Retinal pigment epithelial cell (primary cell): ENCODE data around the gene NECTIN1.

ENCODE experiments used
- DNase-seq: peaks from one replicate; pipeline ENCODE4 v3.0.0-alpha.2; 2010; ENCODE audit warnings: low read depth
- H3K4me3 ChIP-seq: 2 replicates; pipeline ENCODE4 v1.5.1; 2011; ENCODE audit warnings: mild to moderate bottlenecking, low read length, control low read depth, moderate library complexity
- CTCF ChIP-seq: conservative IDR thresholded peaks from 2 replicates; pipeline ENCODE4 v1.5.1; 2011; ENCODE audit warnings: low read depth, low read length, control low read depth, inconsistent platforms

NECTIN1 gene

GRCh38 chr11:119686177-119686882 is 42.7 kb downstream of the NECTIN1 start:
- no peak for DNase-seq
- H3K4me3 ChIP-seq: no peak overlapping the region
- no peak for TF ChIP-seq CTCF

- no peak for DNase-seq
- H3K4me3 ChIP-seq: no peak overlapping the region
- no peak for TF ChIP-seq CTCF
These were observed 43.8 kb downstream of the NECTIN1 start for GRCh38 chr11:119685111-119685746.

GRCh38 chr11:119684361-119685110 is 44.5 kb downstream of the NECTIN1 start:
- no peak for DNase-seq
- no peak overlapping the region for H3K4me3 ChIP-seq
- TF ChIP-seq CTCF: no peak

- no peak for TF ChIP-seq CTCF
- no peak for DNase-seq
- H3K4me3 ChIP-seq: no peak overlapping the region
These were observed 45.2 kb downstream of the NECTIN1 start for GRCh38 chr11:119683783-119684182.

DNA sequence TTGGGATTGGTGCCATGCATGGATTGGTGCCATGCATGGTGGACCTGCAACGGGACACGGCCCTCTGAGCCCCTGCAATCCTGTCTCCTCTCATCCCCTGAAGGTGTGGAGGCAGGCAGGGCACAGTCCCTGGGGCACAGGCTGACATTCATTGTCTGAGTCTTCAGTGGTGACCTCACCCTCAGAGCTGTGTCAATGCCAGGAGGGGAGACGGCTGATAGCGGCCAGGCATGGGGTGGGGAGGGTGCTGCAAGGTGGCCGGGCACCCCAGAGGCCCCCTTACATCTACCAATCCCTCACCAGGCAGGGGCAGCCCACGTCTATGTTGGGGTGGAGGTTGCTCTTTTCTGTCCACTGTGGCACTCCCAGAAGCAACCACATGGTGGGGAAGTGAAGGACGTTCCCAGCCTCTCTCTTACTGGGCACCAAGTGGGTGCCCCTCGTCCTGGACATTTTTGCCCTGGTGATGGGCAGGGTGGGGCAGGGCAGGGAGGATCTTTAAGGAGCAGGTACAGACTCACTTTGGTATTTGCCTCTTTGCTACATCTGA is 47.6 kb downstream of the NECTIN1 start:
- TF ChIP-seq CTCF: peak; percentile 37
- no peak overlapping the region for H3K4me3 ChIP-seq
- DNase-seq: no peak

DNA sequence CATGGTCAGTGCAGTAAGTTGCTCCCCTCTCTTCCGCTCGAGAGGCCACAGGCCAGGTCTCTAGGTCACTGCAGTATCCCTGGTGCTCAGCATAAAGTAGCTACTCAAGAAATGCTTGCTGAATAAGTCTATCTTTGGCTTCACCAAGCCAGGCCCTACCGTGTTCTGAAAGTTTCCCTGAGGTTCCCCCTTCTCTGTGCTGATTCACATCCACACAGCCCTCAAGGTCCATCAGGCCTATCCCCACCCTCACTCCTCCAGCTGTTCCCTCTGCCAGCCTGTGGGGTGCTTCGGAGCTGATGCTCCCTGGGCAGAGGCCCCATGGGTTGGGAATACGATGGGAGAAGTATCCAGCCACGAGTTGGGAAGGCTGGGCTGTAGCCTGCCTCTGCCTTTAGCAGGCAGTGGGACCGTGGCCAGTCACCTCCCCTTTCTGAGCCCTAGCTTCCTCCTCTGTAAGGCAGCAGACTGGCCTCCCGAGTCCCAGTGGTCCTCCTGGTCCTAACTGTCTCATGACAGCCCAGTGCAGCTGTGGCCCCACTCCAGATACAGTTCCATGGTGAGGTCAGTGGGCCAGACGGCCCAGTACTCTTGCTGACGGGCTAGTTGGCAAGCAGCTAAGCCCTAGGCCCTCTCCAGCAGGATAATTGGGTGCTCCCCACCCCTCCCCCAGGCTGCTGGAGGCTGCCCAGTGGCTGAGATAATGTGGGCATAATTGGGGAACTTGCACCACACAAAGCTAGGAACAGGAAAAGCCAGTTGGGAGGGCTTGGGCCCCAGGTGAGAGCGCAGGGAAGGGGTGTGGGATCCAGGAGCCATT is 48.2 kb downstream of the NECTIN1 start:
- no peak for TF ChIP-seq CTCF
- no peak for DNase-seq
- H3K4me3 ChIP-seq: no peak overlapping the region
